GM18867 (cell line): ENCODE measurements around the gene LPIN1.
A peak's percentile ranks its signal among the peaks of the same experiment; 100 is the strongest.
"Not testable (repeated sequence)": the region's sequence is repeated elsewhere in the genome, so short reads cannot be mapped to it uniquely, and the experiment has no call there.

Source experiments
- ATAC-seq: cut with Tn5 transposase; IDR thresholded peaks from one replicate; pipeline ENCODE4 v1.9.1; 2021; ENCODE audit warnings: mild to moderate bottlenecking, moderate library complexity; ENCODE audit not compliant: unreplicated experiment

The LPIN1 gene

DNA sequence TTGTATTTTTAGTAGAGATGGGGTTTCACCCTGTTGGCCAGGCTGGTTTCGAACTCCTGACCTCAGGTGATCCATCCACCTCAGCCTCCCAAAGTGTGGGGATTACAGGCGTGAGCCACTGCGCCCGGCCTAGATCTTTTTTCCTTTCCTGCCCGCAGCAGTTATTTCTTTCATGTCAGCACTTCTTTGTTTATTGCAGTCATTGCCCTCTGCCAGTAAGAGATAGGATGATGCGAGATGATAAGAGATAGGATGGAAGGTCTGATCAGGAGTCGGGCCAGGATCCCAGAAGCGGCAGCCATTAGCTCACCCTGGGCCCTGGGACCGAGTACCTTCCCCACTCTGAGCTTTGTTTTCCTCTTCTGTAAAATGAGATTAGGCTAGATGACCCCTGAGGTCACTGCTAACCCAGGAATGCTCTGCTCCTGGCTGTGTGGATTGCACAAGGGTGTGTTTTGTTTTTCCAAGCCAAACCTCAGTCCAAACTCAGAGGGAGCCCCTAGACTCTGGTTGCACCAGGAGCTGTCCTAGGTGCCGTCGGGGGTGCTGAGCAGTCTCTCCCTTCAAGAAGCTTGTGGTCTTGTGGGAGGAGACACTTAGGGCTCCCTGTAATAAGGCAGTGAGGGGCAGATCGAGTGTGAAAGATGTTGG lies 63.3 kb downstream of the LPIN1 start:
- no peak for ATAC-seq

DNA sequence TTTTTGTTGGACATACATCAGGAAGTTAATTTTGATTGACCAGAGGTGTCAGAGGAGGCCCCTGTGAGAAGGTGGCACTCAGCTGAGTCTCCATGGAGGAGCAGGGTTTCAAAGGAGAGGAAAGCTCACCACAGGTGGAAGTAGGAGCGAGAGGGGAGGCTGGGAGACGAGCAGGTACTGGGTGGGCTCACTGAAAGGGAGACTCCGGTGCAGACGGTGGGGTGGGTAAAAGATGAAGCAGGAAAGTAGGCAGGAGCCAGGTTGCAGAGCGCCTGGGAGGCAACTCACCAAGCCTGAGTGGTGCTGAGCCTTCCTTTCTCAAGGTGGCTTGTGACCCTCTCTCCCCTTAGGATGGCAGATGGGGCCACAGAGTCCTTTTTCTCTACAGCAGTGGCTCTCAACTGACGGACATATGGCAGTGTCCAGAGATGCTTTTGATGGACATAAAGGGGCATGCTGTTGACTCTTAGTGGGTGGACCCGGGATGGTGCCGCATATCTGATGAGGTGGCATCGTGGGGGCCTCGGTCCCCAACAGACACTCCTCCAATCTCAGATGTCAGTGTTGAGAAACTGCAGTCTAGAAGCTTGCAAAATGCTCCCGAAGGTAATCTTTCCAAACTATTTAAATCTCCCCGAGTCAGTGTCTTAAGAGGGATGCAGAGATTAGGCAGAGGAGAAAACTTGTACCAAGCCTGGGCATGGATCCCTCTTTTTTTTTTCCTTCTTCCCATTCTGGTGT lies 64.0 kb downstream of the LPIN1 start:
- no peak for ATAC-seq

DNA sequence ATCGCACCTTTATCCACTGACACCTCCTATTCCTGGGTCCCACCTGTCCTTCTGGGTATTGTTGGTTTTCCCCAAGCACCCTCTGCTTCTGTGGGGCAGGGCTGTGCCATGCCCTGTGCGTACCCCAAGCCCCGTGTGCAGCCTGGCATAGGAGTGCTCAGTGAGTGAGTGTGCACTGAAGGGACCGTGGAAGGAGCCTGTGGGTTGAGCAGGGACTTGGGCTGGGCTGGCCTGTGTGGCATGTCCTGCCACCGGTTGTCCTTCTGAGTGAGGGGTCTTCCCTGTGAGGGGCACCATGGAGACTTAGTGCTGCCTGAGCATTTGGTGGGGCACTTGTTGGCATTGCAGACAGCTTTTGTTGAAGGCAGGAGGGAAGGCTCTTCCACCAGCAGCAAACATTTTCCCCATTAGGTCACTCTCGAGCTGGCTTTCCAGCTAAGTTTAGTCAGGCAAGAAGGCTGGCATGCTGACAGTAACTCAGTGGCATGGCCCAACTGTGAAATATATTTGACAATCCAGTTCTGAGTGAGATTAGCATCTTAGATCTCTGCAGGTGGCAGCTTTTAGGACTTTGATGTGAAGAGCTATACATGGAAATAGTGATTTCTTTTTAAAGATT lies 64.7 kb downstream of the LPIN1 start:
- ATAC-seq = no peak

DNA sequence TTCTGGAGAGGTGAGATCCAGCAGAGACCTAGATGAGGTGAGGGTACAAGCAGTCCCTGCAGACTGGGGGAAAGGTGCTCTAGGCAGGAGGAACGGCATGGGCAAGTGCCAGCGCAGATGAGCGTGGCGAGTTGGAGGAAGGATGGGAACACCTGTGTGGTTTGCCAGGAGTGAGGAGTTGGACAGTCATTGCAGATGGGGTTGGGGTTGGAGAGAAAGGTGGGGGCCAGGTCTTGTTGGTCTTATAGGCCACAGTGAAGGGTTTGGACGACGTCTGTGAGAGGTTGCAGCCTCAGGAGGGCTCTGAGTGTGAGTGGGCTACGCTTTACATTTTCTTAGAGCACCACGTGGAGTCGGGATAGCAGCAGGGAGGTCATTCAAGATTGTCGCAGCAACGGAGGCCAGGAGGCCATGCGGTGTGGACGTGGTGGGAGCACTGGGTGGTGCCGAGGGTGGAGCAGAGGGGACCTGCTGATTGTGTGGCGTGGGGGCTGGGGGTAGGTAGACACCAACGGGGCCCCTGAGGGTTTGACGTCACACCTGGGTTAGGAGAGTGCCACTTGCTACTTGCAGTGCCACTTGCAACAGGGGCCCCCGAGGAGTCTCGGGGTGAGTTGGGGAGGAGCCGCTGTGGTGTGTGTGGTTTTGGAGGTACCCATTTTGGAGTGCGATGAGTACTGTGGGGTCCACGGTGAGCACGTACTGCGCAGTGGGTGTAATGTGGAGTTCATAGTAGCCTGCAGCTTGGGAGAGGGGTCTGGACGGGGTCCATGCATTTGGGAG lies 66.2 kb downstream of the LPIN1 start:
- ATAC-seq = no peak

DNA sequence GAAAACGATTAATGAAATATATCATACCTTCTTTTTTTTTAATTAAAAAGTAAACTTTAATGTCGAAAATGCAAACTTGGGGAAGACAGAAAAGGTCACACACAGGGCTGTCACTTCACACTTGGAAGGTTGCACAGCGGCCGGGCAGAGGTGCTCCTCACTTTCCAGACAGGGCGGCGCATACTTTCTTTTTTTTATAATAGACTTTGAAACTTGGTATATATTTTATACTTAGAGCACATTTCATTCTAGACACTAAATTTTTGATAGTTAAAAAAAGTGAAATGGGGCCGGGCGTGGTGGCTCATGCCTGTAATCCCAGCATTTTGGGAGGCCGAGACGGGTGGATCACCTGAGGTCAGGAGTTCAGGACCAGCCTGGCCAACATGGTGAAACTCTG lies 66.9 kb downstream of the LPIN1 start:
- ATAC-seq = not testable (repeated sequence)

DNA sequence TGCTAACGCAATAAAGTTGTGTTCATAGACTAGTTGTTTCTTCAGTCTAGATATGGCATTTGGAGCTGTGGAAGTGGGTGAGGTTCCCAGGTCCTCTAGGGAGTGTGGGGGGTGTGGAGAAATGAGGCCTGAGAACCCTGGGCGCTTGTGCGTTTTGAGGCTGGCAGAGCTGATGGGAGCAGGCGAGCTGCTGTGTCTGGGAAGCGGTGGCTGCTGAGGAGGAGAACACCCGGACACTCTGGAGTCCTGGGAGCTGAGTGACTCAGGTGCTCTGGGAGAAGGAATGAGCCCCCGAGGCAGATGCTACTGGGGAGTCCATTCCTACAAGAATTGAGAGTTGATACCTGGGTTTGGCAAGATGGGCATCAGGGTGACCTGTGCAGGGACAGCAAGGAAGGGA lies 67.5 kb downstream of the LPIN1 start:
- ATAC-seq = no peak

DNA sequence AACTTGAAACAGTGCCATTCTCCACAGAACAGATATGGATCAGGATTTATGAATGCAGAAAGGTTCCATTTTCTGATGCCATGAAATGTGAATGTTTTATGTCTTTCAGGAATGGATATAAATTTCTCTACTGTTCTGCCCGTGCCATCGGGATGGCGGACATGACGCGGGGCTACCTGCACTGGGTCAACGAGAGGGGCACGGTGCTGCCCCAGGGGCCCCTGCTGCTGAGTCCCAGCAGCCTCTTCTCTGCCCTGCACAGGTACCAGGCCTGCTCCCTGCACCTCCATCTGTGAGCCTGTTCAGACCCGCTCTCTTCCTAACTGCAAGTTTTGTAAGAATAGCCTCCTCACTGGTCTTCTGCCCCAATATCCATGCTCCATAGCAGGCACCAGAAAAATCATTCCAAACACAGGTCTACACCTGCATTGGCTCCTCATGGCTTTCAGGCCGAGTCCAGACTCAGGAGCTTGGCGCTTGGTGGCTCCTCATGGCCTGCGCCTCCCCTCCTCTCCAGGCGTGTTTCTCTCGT lies 68.6 kb downstream of the LPIN1 start:
- ATAC-seq = no peak

DNA sequence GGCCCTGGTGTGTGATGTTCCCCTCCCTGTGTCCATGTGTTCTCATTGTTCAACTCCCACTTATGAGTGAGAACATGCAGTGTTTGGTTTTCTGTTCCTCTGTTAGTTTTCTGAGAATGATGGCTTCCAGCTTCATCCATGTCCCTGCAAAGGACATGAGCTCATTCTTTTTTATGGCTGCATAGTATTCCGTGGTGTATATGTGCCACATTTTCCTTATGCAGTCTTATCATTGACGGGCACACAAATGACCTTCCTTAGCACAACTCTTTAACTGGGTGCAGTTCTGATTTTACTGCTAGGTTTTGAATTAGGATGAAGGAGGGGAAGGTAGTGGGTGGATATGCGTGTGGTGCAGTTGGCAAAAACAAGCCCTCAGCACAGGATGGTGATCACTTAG lies 70.5 kb downstream of the LPIN1 start:
- not testable (repeated sequence) for ATAC-seq

DNA sequence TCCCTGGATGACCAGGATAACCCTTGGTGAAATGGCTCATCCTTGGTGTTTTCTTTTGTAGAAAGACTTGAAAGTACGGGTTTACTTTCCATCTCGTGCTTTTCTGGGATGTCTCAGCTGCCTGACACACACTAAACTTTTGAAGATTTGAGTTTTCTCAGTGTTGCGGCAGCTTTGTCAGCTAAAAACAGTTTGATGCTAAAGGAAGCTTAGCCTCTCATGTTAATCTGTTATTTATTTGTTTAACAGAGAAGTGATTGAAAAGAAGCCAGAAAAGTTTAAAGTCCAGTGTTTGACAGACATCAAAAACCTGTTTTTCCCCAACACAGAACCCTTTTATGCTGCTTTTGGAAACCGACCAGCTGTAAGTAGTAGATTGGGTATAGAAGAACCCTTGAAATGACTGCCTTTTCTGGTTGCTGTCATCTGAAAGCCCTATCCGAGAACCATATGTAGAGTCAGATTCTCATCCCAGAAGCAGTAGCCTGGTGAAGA lies 72.8 kb downstream of the LPIN1 start:
- no peak for ATAC-seq

DNA sequence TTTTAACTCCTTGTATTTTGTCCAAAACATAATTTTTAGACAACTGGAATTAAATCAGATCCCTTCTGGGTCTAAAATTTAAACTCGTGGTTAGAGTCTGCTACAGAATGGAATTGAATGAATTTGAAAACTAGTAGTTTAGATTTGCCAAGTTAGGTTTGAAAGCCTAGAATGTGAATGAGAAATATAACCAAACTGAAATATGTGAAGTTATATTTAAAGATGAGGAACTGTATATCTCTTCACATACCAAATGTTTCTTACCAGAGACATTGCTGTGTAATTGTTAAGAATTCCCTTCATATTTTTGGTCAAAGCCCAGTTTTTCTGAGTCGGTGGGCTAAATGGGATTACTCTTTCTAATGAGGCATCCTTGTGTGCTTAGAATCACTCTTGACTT lies 74.2 kb downstream of the LPIN1 start:
- ATAC-seq = no peak

DNA sequence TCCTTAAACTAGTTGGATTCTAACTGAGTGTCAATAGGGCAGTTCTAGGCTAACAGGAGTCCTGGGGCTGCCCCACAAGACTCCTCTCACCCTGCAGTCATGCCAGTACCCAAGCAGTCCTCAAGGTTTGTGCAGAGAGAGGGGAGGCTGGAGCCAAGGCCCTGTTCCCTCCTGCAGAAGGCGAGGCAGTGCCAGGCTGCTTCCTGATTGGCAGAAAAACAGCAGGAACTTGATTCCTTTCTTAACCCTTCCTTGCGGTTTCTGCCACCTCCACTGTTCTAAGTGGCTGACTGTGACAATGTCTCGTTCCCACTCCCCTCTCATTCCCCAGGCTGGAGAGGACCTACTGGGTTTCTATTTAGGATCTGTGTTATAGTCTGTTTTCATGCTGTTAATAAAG lies 75.3 kb downstream of the LPIN1 start:
- no peak for ATAC-seq

DNA sequence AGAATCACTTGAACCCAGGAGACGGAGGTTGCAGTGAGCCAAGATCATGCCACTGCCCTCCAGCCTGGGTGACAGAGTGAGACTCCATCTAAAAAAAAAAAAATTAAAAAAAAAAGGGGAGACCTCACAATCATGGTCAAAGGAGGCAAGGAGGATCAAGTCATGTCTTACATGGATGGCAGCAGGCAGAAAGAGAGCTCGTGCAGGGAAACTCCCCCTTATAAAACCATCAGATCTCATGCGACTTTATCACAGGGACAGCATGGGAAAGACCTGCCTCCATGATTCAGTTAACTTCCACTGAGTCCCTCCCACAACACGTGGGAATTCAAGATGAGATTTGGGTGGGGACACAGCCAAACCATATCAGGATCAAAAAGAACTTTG lies 75.9 kb downstream of the LPIN1 start:
- ATAC-seq = not testable (repeated sequence)

DNA sequence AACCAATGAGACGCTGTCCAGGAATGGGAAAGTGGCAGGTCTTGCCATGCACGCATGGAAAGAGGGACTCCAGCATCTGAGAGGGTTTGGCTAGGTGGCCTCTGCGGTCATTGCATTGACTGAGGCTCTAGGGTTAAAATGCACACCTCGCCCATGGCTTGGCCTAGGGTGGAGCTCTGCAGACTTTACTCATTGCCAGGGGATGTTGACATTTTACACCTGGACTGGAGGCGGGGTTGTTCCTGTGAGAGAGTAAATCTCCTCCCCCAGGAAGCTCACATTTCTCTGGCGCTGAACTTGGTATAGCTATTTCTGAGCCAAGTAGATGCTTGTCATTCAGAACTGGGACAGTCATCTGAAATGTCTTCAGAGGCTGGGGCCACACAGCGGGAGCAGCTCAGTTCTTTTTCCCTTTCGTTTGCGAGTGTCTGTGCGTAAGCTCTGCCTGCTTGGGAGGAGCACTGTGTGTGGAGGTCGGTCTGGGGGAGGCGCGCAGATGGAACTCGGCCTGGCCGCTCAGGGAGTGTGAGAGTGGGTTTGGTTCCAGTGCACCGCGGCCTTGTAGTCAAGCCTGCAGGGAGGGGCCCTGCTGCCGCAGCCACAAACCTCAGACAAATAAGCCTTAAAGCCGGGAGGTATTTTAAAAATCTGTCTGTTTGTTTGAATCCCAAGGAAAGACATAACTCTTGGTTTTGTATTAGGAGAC lies 76.5 kb downstream of the LPIN1 start:
- ATAC-seq = no peak

DNA sequence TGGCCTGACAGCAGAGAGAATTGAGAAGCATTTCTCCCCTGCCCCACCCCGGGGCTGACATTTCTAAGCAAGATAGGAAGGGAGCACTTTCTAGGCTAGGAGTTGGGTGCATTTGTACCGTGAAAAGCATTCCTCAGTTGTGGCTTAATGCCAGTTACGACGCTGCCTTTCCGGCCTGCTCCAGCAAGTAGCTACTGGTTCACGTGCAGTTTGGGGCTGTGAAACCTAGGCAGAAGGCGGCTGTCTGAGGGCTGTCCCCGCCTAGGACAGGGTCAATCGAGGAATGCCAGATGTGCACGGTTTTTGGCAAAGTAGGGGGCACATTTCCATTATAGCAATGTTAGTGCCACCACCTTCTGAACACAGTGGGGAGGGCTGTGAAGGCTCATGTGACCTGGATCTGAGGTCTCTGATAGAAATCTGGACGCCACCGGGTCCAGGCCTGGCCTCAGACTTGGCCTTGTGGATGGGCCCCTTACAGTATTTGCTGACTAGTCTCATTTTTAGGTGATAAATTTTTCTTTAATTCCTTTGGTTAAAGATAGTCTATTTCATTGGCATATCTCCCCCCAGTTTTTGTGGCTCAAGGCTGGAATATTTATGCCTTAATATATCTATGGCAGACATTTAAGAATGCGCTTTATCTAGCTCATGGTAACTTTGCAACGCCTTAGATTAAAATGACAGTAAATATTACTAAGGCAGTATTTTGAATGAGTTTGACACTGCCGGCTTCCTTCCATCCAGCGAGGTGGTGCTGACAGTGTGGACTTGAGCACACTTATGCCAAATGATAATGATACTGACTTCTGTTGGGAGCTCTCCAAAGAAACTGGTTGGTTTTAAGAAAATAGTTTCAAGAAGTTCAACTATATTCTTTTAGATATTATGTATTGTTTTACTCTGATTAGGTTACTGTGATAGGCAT lies 78.7 kb downstream of the LPIN1 start:
- no peak for ATAC-seq

DNA sequence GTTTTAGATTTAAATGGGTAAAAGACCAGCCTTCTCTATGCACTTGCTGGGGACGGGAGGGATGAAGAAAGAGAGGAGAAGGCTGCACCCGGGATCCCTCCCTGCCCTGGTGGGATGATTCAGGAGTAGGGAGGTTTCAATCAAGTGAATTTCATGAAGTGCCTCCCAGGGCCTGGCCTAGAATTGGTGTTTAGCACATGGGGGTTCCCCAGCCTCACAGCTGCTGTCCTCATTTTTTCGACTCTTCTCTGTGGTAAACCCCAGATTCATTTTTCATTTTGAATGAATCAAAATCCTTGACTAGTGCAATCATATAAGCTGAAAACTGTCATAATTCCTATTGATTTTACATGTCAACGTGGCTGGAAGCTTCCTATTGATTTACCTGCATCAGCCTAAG lies 81.1 kb downstream of the LPIN1 start:
- ATAC-seq = peak; percentile 28

DNA sequence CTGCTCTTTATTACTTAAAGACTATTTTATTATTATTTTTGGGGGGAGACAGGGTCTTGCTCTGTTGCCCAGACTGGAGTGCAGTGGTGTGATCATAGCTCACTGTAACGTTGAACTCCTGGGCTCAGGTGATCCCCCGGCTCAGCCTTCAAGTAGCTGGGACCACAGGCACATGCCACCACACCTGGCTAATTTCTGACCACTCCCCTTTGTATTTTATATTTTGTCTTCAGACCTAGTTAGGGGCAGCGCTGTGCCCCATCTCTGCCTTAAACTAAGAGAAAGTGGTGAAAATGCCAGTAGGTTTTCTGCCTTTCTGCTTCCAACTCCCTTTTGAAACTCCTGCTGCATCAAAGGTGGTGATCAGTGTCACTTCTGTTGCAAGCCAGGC lies 82.5 kb downstream of the LPIN1 start:
- ATAC-seq = no peak

DNA sequence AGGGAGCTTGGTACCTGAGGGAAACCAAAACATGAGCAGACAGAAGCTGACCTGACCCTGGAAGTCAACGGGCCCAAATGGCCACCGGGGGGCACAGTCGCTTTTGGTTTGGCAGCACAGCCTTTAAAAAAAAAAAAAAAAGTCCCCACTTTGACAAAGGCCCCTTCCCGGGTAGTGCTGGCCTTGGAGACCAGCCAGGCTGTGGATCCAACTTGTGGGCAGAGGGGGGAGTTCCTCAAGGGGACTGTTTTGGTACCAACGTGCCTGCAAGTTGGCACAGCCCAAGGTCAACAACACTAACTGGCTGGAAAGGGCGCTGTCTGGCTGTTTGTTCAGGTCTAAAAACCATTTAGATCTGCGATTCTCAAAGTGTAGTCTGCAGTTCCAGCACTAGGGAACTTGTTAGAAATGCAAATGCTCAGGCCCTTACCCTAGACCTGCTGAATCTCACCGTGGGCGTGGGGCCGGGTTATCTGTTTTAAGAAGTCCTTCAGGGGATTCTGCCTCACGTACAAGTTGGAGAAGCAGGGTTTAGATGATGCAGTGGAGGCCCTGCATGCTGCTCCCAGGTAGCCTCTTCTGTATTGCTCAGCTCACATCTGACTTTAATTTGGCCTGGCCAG lies 83.0 kb downstream of the LPIN1 start:
- peak; percentile 37 for ATAC-seq

DNA sequence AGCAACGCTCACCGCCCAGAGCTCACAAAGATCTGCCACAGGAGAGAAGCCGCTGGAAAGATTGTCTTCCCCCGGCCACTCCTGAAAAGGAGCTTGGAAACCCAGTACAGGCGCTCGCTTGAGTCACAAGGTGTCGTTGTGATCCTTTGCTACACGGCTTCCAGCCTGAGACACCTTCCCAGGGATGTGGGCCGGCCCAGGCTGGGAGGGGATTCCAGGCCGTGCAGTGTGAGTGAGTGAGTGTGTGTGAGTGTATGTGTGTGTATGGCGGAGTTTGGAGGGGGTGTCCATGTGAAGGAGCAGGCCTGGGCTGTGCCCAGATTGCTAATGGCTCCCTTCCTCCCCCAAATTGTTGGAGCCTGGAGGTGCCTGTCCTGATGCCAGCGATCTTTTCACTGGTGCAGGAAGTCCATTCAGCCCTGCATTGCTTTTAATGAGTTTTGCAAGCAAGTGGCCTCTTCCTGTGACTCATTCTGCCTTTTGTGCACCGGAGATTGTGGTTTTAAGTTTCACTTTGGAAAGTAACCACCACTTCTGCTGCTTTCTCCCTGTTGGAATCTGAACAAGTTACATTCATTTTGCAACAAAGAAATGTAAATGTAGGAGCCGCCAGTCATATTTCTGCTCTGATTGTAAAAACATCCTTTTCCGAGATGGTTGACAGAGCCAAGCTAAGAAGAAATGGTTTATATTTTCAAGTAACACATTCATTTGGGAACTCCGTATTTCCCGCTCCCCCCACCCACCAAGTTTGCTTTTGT lies 83.7 kb downstream of the LPIN1 start:
- ATAC-seq = peak; percentile 71
